Hematopoietic multipotent progenitor cell (in vitro differentiated cells): Measurements from ENCODE around the gene DHRS4. TPM values are rescaled to one million over a fixed set of nuclear protein-coding genes. Genes with fewer than 3 reads are reported as not detected.
"Not testable (repeated sequence)": the region's sequence is repeated elsewhere in the genome, so short reads cannot be mapped to it uniquely, and the experiment has no call there.

Source experiments
- DNase-seq, 3 donors: peaks; one replicate each; pipeline ENCODE4 v3.0.0-alpha.2; 2011 to 2015; ENCODE audit warnings: low read depth in 2 of 3, low spot score in 2 of 3
- total RNA-seq: library from RNA; depleted of rRNA; stranded (reverse); fragments of >200 nt; gene quantifications from one replicate; pipeline ENCODE4 v1.2.3, GENCODE V29; 2012

DHRS4 gene
- total RNA-seq, 1 donor: 44.4 TPM

DNA sequence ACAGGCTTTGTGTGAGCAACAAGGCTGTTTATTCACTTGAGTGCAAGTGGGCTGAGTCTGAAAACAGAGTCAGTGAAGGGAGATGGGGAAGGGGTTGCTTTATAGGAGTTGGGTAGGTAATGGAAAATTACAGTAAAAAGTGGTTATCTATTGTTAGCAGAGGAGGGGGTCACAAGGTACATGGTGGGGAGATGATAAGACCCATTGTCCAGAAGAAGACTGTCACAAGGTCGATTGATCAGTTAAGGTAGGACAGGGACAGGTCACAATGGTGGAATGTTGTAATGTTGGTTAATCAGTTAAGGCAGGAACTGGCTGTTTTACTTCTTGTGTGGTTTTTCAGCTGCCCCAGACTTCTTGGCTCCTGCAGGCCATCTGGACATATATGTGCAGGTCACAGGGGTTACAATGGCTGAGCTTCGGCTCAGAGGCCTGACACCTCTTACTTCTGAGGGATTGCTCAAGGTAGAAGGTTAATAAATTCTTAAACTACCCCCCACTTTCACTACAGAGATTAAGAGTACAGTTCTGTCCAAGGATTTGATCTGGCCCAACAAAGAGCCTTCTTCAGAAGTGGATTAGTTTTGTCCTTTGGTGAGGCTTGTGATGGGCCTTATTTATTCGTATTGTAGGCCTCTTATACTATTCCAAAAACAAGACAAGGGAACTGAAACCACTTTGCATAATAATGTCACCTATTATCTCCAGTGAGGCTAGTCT, 13.8 kb upstream of the DHRS4 start:
- DNase-seq: no peak

DNA sequence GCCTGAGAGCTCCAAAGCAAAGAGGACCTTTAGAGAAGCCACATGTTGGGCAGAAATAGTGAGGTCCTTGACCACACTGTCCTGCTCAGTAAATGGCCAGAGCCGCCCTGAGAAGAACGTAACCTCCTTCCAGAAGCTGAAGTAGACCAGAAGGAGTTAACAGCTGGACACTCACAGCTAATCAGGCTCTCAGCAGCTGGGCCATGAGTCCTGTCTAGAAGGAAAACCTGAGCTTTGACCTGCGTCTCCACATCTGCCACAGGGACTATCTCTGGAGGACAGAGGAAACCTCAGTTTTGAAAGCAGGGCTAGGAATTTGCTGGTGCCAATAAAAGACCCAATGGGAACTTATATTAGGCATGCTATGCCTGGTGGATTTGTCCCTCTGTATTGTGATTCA, 12.3 kb upstream of the DHRS4 start:
- no peak for DNase-seq

DNA sequence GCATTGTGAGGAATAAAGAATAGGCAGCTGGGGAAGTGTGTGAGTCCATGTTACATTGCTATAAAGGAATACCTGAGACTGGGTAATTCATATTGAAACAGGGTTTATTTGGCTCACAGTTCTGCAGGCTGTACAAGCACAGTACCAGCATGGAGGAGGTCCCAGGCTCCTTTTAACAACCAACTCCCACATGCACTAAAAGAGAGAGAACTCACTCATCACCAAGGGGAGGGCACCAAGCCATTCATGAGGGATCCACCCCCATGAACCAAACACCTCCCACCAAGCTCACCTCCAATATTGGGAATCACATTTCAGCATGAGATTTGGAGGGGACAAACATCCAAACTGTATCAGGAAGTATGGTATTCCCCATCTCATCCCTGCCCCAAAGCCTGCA, 11.9 kb upstream of the DHRS4 start:
- no peak for DNase-seq

DNA sequence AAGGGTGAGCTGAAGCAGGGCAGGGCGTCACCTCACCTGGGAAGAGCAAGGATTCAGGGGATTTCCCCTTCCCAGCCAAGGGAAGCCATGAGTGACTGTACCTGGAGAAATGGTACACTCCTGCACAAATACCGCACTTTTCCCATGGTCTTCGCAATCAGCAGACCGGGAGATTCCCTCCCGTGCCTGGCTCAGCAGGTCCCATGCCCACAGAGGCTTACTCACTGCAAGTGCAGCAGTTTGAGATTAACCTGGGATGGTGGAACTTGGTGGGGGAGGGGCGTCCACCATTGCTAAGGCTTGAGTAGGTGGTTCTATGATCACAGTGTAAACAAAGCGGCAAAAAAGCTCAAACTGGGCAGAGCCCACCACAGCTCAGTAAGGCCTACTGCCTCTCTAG, 11.0 kb upstream of the DHRS4 start:
- no peak for DNase-seq

DNA sequence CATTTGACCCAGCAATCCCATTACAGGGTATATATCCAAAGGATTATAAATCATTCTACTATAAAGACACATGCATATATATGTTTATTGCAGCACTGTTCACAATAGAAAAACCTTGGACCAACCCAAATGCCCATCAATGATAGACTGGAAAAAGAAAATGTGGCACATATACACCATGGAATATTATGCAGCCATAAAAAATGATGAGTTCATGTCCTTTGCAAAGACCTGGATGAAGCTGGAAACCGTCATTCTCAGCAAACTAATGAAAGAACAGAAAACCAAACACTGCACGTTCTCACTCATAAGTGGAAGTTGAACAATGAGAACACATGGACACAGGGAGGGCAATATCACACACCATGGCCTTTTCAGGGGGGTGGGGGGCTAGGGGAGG, 4.5 kb upstream of the DHRS4 start:
- DNase-seq: not testable (repeated sequence)

DNA sequence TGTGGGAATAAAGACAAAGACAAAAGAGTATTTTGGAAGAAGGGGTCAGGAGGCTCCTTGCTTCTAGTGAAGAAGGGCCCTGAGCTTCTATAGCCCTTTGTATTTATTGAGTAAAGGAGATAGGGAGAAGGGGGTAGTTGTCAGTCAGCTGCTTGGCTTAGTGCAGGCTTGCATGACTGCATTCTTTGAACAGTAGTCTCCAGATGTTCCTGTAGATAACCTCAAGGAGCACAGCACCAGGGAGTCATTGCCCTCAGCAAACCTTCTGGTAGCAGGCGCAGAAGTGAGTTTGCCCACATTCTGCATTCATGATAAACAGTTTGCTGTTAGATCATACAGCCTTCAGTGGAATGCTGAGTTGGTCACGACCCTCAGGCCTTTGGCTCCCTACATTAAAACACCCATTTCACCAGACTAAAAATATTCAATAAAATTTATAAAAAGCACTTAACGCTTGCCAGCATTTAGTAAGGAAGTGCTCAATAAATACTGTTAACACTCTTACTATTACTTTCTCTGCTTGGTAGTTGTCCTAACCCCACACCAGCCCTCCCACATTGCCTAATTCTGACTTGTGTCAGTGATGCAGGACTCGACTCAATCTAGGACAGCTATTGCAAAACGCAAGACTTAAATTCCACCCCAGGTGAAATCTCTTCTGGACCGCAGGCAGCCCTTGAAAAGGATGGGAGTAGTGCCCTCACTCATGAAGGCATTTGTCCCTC, 3.0 kb upstream of the DHRS4 start:
- no peak for DNase-seq

DNA sequence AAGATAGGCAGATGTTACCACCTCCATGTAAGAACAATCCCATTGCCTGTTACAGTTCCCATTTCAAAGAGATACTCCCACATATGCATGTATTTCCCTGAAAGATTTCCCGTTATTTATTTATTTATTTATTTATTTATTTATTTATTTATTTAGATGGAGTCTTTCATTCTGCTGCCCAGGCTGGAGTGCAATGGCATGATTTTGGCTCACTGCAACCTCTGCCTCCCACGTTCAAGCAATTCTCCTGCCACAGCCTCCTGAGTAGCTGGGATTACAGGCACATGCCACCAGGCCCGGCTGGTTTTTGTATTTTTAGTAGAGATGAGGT, 2.5 kb upstream of the DHRS4 start:
- not testable (repeated sequence) for DNase-seq

DNA sequence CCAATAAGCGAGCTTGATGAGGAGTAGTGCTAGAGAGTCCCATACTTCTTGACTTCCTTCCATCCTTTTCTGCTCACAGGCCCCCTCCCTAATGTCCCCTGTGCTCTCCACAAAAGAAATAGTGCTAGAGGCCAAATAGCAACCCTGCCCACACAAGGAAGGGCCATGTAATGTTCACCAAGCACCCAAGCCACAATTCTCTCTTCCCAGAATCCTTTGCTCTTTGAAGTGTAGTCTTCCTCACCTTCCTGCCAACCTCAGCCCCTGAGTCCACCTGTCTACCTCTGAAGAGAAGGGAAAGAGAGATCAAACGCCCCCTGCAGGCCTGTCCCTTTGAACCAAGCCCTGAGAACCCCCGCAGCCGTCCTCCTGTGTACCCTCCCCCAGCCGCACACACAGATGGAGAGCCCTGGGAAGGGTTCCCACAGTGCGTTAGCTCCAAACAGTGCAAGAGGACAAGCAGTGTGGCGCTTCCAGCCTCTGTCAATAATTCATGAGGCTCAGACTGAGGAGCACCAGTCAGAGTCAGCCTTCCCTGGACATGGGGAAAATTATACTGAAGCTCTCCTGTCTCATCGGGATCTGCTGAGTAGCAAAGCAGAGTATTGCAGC, 1.9 kb upstream of the DHRS4 start:
- no peak for DNase-seq

DNA sequence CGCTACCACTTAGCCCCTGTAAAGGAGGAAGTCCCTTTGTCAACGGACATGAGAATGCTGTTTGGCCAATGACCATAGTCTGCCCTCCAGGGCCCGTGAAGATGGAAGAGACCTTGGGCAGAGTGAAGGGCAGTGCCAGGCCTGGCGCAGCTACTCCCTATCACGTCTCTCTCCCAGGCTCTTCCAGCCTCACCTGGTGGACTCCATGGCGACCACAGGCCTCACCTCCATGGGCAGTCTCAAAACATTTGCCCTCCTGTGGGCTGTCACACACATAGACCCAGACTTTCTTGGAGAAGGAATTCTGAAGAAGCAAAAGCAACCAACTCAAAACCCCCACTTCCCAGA, 480 bp upstream of the DHRS4 start:
- peak in 1 of 3 donors; percentile 2 for DNase-seq

DNA sequence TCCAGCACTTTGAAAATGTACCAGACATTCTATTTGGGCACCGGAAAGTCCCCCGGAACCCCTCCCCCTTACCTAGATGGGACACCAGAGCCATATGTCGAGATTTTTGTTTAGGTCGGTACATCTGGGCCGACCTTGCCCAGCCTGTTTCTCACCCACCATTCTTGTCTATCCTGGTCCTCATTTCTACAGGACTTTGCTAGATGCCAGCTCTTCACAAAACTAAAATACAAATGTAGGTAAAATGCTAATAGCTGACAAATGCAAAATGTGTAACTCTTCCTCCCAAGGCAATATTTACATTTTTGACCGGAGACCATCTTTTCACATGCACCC, 677 bp downstream of the DHRS4 start:
- not testable (repeated sequence) for DNase-seq

DNA sequence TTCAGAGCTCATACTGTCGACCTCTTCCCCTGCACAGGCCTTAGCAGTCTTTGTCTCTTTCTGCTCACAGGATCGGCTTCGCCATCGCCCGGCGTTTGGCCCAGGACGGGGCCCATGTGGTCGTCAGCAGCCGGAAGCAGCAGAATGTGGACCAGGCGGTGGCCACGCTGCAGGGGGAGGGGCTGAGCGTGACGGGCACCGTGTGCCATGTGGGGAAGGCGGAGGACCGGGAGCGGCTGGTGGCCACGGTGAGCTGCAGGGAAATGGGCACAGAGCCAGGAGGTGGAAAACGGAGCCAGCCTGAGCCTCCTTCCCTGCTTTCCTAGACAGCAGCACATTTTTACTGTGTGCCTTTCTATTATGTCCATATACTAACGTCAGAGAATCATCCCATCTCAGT, 1.4 kb downstream of the DHRS4 start:
- not testable (repeated sequence) for DNase-seq

DNA sequence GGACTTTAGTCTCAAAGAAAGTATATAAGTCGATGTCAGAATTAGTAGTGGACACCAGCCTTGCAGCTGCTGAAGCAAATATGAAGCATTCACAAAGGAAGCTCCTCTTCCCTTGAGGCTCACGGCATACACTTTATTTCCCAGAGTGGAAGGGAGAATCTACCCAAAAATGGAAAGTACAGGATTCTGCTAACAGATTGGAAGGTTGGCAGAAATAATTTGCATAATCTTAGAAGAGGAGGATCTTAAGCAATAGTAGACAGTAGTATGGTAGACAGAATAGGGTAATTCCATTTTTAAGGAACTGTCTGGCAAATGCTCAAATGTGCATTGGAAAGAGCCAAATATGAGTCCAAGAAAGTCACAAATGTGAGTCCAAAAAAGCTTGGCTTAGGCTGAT, 2.2 kb downstream of the DHRS4 start:
- DNase-seq: not testable (repeated sequence)

DNA sequence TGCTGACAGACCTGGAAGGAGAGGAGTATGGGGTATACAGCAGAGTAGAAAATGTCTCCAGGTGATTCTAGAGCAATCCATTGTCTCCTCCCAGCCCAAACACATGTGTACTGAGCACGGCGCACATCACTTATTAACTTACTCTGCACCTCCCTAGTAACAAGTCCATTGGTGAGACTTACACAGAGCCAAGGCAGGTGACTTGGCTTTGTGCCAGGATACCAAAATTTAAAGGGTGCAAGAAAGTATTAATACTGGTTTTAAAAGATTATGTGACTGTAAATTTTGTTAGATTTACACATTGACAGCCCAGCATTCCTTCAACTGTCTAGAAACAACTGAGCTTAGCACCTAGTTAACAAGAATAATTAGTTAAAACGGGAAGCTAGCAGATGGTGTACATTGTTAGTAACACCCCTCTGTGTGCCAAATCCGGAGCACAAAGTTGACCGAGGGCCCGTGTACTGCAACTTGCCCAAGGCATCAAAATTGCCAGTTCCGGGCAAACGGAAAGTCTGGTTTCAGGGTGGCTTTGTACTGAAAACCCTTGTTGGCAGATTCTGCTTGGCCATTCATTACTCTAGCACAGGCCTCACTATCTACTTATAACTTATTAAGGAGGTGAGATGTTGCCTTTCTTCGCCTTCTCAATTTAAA, 4.5 kb downstream of the DHRS4 start:
- DNase-seq: not testable (repeated sequence)

DNA sequence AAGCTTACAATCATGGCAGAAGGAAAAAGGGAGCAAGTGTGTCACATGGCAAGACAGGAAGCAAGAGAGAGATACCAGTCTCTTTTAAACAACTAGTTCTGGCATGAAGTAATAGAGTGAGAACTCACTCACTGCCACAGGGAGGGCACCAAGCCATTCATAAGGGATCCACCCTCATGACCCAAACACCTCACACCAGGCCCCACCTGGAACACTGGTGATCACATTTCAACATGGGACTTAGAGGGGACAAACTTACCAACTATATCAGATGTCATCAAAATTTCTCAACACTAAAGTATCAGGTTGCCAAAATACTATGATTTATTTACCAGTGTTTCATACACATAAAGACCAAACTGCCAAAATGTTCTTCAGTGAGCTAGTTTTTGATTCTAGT, 7.3 kb downstream of the DHRS4 start:
- not testable (repeated sequence) for DNase-seq

DNA sequence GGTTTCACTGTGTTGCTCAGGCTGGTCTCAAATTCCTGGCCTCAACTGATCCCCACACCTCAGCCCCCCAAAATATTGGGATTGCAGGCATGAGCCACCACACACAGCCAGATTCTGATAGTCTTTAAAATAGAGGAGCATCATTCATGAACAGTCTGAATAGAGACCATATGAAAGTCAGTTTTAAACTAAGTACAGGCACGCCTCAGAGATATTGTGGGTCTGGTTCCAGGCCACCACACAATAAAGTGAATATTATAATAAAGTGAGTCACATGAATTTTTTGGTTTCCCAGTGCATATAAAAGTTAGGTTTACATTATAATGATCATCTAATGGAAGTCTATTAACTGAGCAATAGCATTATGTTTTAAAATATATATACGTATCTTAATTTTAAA, 8.1 kb downstream of the DHRS4 start:
- DNase-seq: not testable (repeated sequence)

DNA sequence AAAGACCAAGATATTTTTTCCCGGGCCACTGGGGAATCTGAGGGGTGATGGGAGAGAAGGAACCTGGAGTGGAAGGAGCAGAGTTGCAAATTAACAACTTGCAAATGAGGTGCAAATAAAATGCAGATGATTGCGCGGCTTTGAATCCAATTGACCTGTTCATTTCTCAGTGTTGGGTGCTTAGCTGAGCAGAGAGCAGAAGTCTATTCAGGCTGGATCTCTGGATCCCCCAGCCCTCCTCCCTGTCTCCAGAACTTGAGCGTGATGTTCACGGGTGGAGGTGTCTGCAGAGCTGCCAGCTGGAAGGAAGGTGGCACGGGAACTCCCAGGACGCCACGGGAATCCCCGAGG, 15.5 kb downstream of the DHRS4 start:
- not testable (repeated sequence) for DNase-seq

DNA sequence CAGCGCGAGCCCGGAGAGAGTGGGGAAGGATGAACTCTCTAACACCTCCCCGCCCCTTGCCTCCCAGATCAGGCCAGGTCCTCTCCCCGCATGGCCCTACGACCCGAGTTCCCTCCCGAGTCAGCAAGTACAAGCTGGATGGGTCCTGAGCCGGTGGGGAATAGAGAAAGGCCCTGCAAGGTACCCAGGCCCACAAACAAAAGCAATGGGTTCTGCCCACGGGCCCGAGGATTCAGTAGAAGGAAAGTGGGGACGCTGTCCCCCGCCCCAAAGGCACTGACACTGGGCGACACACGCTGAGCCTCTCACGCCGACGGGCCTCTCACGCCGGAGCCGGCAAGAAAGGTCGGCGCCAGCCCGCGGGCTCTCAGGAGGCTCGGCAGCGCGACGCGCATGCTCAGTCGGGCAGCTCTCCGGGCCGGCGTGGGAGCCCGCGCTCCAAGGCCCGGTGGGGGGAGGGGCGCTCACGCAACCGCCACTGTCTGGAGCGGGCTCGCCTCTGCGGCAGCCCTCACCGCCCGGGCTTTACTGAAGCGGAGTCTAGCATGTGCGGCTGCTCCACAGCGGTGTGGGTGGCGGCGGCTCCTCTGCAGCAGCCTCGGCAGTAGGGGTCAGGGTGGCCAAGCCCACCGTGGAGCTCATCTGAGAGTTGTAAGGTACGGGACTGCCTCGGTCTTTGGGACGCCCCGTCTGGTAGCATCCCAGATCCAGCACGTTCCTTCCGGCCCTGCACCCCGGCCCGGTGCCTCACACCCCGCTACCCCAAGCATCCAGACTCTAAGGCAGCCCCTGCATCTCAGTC, 16.1 kb downstream of the DHRS4 start:
- peak in 2 of 3 donors; percentile 26 to 30 for DNase-seq

DNA sequence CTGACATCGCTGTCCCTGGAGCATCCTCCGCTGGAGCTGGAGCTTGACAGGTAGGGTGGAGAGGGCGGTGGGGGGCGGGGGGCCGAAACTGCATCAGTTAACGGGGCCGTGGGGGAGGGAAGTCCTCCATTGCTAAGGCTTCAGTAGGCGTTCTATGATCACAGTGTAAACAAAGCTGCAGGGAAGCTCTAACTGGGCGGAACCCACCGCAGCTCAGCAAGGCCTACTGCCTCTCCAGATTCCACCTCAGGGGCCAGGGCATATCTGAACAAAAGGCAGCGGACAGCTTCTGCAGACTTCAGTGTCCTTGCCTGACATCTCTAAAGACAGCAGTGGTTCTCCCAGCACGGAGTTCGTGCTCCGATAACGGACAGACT, 16.7 kb downstream of the DHRS4 start:
- not testable (repeated sequence) for DNase-seq

DNA sequence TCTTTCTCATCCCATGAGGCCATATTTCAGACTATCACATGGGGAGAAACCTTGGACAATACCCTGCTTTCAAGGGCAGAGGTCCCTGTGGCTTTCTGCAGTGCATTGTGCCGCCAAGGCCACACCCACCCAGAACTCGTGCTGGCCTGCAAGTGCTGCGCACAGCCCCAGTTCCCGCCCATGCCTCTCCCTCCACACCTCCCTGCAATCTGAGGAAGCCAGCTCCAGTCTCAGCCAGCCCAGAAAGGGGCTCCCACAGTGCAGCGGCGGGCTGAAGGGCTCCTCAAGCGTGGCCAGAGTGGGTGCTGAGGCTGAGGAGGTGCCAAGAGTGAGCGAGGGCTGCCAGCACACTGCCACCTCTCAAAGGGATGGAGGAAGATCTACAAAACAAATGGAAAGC, 19.6 kb downstream of the DHRS4 start:
- not testable (repeated sequence) for DNase-seq

DNA sequence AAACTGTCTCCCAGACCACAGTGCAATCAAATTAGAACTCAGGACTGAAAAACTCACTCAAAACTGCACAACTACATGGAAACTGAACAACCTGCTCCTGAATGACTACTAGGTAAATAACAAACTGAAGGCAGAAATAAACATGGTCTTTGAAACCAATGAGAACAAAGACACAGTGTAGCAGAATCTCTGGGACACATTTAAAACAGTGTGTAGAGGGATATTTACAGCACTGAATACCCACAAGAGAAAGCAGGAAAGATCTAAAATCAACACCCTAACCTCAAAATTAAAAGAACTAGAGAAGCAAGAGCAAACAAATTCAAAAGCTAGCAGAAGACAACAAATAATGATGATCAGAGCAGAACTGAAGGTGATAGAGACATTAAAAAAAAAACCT, 20.5 kb downstream of the DHRS4 start:
- not testable (repeated sequence) for DNase-seq

DNA sequence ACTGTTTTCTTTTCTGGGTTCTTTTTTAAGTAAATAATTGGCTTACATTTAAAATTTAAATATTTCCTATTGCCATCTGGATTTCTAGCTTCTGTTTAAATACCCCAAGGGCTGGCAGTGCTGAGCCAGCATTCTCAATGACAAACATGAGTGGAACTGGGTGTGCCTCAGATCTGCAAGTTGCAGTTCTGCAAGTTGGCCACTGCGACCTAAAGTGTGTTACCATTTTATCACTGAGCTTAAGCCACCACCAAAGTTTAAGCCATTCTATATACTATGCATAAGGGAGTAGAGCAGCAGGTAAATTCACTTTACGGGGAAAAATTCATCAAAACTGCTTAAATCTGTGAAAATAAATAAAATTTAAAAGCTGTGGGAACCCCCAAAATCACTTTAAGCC, 23.6 kb downstream of the DHRS4 start:
- DNase-seq: peak in 1 of 3 donors; percentile 59
